RWPE2 (cell line): ENCODE data around the gene CHAF1B.

ENCODE experiments used
- ATAC-seq: fragments of 200-7000 bp; cut with Tn5 transposase; 3 replicates; pipeline ENCODE4 v1.9.1; 2021; ENCODE audit warnings: low read depth
- DNase-seq: peaks from one replicate; pipeline ENCODE4 v3.0.0-alpha.2; 2020; ENCODE audit warnings: low spot score
- H3K27ac ChIP-seq: fragments of 450-650 bp; 2 replicates; pipeline ENCODE4 v1.5.1; 2017; ENCODE audit warnings: mild to moderate bottlenecking; ENCODE audit not compliant: poor library complexity, severe bottlenecking
- H3K27me3 ChIP-seq: fragments of 250-450 bp; sonication (Bioruptor Pico); 2 replicates; pipeline ENCODE4 v1.5.1; 2021; ENCODE audit warnings: mild to moderate bottlenecking, moderate library complexity; ENCODE audit not compliant: insufficient read depth, poor library complexity, severe bottlenecking
- H3K36me3 ChIP-seq: fragments of 250-450 bp; sonication (Bioruptor Pico); 2 replicates; pipeline ENCODE4 v1.5.1; 2020; ENCODE audit warnings: low read depth, mild to moderate bottlenecking, moderate library complexity
- H3K4me1 ChIP-seq: fragments of 250-450 bp; sonication (Bioruptor Pico); 2 replicates; pipeline ENCODE4 v1.5.1; 2021; ENCODE audit warnings: mild to moderate bottlenecking, moderate library complexity; ENCODE audit not compliant: insufficient read depth, poor library complexity, severe bottlenecking
- H3K4me3 ChIP-seq: fragments of 250-450 bp; sonication (Bioruptor Pico); 2 replicates; pipeline ENCODE4 v1.5.1; 2021; ENCODE audit warnings: mild to moderate bottlenecking, moderate library complexity; ENCODE audit not compliant: severe bottlenecking
- H3K9me3 ChIP-seq: fragments of 250-450 bp; sonication (Bioruptor Pico); 2 replicates; pipeline ENCODE4 v1.5.1; 2021; ENCODE audit warnings: mild to moderate bottlenecking, moderate library complexity; ENCODE audit not compliant: severe bottlenecking
- TF ChIP-seq, protein P1 (sequence below): fragments of 450-650 bp; IDR thresholded peaks from one replicate; pipeline ENCODE4 v1.5.1; 2017; ENCODE audit warnings: mild to moderate bottlenecking, moderate library complexity; ENCODE audit not compliant: poor library complexity, severe bottlenecking

CHAF1B gene

DNA sequence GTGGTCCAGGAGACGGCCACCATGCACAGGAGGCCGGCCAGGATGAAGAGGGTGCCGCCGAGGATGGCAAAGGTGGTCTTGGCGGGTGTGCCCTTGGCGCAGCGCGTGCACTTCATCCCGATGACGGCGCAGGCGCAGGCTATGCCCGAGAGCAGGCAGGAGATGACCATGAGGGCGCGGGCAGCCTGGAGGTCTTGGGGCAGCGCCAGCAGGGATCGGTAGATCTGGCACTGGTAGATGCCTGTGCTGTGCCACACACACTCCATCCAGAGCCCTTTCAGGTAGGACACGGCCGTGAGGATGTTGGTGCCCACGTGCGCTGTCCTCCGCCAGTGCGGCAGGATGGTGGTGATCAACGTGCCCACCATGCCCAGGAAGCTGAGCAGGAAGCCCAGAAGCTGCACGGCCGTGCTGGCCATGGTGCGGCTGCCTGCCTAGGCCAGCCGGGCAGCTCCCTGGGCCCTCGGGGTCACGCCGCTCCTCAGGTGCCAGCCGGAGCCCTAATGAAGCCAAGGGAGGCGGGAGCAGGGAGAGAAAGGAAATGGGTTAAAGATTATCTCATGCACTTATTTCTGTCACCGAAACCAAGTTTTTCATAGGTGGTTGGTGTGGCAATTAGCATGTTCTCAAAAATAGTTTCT, 76.2 kb downstream of the CHAF1B start:
- Histone ChIP-seq H3K27me3 (no peaks in the 10 kb centered on the region), H3K36me3 (no peaks in the 10 kb centered on the region), H3K9me3 (no peaks in the 10 kb centered on the region), H3K4me1 (no peaks in the 10 kb centered on the region), H3K4me3 (no peak overlapping the region), H3K27ac (no peak overlapping the region)
- no peak for ATAC-seq
- TF ChIP-seq, protein P1, sequence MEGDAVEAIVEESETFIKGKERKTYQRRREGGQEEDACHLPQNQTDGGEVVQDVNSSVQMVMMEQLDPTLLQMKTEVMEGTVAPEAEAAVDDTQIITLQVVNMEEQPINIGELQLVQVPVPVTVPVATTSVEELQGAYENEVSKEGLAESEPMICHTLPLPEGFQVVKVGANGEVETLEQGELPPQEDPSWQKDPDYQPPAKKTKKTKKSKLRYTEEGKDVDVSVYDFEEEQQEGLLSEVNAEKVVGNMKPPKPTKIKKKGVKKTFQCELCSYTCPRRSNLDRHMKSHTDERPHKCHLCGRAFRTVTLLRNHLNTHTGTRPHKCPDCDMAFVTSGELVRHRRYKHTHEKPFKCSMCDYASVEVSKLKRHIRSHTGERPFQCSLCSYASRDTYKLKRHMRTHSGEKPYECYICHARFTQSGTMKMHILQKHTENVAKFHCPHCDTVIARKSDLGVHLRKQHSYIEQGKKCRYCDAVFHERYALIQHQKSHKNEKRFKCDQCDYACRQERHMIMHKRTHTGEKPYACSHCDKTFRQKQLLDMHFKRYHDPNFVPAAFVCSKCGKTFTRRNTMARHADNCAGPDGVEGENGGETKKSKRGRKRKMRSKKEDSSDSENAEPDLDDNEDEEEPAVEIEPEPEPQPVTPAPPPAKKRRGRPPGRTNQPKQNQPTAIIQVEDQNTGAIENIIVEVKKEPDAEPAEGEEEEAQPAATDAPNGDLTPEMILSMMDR = no peak
- no peak for DNase-seq

DNA sequence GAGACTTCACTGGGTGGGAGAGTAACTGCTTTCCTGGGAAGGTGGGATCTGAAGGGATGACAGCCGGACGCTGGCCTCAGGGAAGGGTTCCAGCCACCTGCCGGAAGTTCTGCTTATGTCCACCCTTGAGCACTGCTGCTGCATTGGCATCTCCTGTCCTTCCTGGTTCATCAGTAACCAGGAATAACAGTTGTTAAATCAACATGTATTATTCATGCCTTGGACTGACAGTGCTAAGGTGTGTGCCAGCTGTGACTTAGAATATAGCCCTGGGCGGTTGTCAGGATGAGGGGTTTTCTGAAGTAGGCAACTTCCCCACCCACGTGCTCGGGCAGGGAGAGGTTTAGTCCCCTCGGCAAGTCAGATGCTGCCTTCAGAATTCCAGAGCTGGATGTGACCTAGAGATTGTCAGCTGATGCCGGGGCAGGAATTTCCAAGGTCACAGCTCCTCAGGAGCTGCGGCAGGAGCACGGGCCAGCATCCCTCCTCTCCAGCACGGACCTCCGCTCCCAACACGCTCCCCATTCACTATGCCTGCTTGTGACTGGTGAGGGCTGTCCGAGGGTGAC, 76.8 kb downstream of the CHAF1B start:
- no peaks in the 10 kb centered on the region for H3K27me3 ChIP-seq
- no peaks in the 10 kb centered on the region for H3K36me3 ChIP-seq
- no peak overlapping the region for H3K27ac ChIP-seq
- DNase-seq (no peak), ATAC-seq (no peak)
- TF ChIP-seq, protein P1 = no peak
- no peaks in the 10 kb centered on the region for H3K9me3 ChIP-seq
- H3K4me3 ChIP-seq = no peak overlapping the region
- H3K4me1 ChIP-seq = no peaks in the 10 kb centered on the region

DNA sequence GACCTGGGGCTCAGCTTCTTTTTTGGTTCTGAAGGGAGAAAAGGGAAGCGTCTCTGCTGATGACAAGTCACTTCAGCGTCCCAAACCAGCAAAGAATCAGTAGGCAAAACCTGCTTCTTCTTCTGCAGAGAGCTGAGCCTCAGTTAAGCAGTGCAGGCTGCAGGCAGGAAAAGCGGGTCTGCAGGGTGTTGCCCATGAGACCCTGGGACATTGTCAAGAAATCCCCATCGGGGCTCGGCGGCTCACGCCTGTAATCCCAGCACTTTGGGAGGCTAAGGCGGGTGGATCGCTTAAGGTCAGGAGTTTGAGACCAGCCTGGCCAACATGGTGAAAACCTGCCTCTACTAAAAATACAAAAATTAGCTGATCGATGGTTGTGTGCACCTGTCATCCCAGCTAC, 78.0 kb downstream of the CHAF1B start:
- H3K36me3 ChIP-seq = no peaks in the 10 kb centered on the region
- DNase-seq (no peak), ATAC-seq (no peak)
- no peaks in the 10 kb centered on the region for H3K9me3 ChIP-seq
- TF ChIP-seq, protein P1 = no peak
- no peaks in the 10 kb centered on the region for H3K27me3 ChIP-seq
- H3K4me3 ChIP-seq = no peak overlapping the region
- no peak overlapping the region for H3K27ac ChIP-seq
- no peaks in the 10 kb centered on the region for H3K4me1 ChIP-seq

DNA sequence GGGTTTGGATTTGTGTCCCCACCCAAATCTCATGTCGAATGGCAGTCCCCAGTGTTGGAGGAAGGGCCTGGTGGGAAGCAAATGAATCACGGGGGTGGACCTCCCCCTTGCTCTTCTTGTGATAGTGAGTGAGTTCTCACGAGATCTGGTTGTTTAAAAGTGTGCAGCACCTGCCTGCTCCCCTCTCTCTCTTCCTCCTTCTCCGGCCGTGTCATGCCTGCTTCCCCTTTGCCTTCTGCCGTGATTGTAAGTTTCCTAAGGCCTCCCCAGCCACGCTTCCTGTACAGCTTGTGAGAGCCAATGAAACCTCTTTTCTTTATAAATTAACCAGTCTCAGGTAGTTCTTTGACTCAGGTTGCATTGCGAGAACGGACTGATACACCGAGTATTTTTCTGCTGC, 78.8 kb downstream of the CHAF1B start:
- no peak for ATAC-seq
- Histone ChIP-seq H3K4me1 (no peaks in the 10 kb centered on the region), H3K4me3 (no peak overlapping the region), H3K27ac (no peak overlapping the region), H3K9me3 (no peaks in the 10 kb centered on the region), H3K27me3 (no peaks in the 10 kb centered on the region), H3K36me3 (no peaks in the 10 kb centered on the region)
- no peak for DNase-seq
- TF ChIP-seq, protein P1 = no peak

DNA sequence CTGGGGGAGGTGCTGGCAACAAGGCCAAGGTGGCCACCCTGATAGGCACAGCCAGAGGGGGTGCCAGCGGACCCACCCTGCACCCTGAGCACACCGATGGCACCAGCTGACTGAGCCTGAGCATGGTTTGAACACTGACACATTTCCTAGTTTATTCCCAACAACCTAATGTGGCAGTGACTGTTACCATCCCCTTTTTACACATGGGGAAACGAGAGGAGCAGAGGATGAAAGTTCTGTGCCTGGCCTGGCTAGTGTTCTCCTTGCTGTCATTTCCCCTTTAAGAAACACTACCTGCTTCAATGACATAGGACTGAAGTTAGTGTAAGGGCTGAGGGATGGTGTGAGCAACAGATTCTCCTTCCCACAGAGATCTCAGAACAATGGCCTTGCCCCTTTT, 79.4 kb downstream of the CHAF1B start:
- Histone ChIP-seq H3K27ac (no peak overlapping the region), H3K9me3 (no peaks in the 10 kb centered on the region), H3K36me3 (no peaks in the 10 kb centered on the region), H3K4me1 (no peaks in the 10 kb centered on the region), H3K4me3 (no peak overlapping the region), H3K27me3 (no peaks in the 10 kb centered on the region)
- TF ChIP-seq, protein P1 = no peak
- ATAC-seq (no peak), DNase-seq (no peak)
